ENCODE results near the gene ANKRD35. TPM values are rescaled to one million over a fixed set of nuclear protein-coding genes. Genes with fewer than 3 reads are reported as not detected.

The ANKRD35 gene
- total and polyA plus RNA-seq, 9 of the 15 experiments (the other 6 are each of a cell fraction or from before 2014, with no cell fraction given) = 0.07 to 0.14 (median 0.07) TPM; not detected in 5

DNA sequence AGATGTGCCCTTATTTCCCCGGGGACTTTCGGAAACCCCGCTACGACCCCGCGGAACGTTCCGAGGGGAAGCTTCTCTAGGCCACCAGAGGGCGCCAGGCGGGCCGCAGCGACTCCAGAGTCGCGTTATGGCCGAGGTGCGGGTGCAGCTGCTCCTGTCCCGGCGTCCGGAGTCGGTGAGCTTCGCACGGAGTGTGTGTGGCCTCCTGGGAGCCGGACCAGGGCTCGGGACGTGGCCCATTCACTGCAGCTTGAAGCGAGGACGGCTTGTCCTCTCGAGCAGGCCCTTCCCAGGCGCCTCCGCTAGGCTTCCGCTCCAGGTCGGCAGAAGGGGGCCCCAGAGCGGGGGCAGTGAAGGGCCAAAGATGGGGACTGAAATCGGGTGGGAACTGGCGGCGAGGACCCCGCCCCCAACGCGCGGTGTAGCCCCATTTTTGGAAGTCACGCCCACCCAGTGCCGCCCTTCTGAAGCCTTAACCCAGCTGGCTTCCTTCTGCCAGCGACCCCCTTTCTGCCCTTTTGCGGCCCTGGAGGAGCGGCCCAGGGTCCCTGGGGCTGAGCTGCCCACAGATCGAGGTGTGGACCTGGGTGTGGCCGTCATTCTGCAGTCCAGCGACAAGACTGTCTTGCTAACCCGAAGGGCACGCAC is 40.0 kb downstream of the ANKRD35 start, which contains the start of gene NUDT17 (continued):
- TF ChIP-seq ARID1B (IDR thresholded peaks at IDR 0.05) (0 out of 2 replicates have a peak, but pooled peaks have one; percentile 6), NFIC (IDR thresholded peaks at IDR 0.05) (no peak), GTF2F1 (IDR thresholded peaks at IDR 0.05; ENCODE audit: low read depth, low read length) (no peak), GTF2E2 (tag; IDR thresholded peaks at IDR 0.05) (no peak), ZNF507 (tag; conservative IDR thresholded peaks at IDR 0.05) (no peak), ZBTB49 (CRISPR knock-in tag; IDR thresholded peaks at IDR 0.05; ENCODE audit: borderline replicate concordance) (no peak), ZBTB40 (IDR thresholded peaks at IDR 0.05) (peak; percentile 48; the same call in 1 of the 2 replicates), ZBTB40 (CRISPR knock-in tag; IDR thresholded peaks at IDR 0.05) (no peak), ETV1 (tag; conservative IDR thresholded peaks at IDR 0.05; ENCODE audit: low read depth) (peak; percentile 52), HNRNPK (IDR thresholded peaks at IDR 0.05; ENCODE audit: low read depth, low read length, poor library complexity, severe bottlenecking) (no peak), ZBTB17 (CRISPR knock-in tag; IDR thresholded peaks at IDR 0.05) (peak; percentile 75), SREBF1 (IDR thresholded peaks at IDR 0.05; ENCODE audit: borderline replicate concordance, low read depth, low read length) (no peak), ZNF785 (CRISPR knock-in tag; IDR thresholded peaks at IDR 0.05) (no peak), SUPT5H (IDR thresholded peaks at IDR 0.05) (peak; percentile 65), FOXP4 (CRISPR knock-in tag; IDR thresholded peaks at IDR 0.05; ENCODE audit: borderline replicate concordance) (no peak)
